NOMO-1 treated with DMSO at 0.1 percent for 48 hours (cell line): ENCODE results near the gene CTAGE4.
"Not testable (repeated sequence)": the region's sequence is repeated elsewhere in the genome, so short reads cannot be mapped to it uniquely, and the experiment has no call there.

Experiments
- DNase-seq: peaks from one replicate; lab custom pipeline; 2025; ENCODE audit not compliant: unreplicated experiment; lab: John Stamatoyannopoulos, UW

Gene CTAGE4

DNA sequence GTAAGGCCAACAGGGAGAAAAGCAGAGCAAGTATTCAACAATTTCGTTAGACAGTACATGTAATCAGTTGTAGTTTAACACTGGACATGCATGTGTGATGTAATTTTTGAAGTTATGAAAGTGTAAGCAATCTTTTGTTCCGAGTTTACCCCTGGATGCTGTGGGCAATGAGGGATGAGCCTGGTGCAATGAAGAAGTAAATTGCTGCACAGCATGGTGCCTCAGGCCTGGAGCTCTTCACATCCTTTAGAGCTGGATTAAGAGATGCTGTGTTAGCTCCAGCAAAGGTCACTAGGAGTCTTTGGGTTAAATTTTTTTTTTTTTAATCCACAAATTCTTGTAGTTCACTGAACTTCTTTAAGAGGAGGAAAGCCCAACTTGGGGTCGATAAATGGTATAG, 19.8 kb downstream of the CTAGE4 start:
- not testable (repeated sequence) for DNase-seq

DNA sequence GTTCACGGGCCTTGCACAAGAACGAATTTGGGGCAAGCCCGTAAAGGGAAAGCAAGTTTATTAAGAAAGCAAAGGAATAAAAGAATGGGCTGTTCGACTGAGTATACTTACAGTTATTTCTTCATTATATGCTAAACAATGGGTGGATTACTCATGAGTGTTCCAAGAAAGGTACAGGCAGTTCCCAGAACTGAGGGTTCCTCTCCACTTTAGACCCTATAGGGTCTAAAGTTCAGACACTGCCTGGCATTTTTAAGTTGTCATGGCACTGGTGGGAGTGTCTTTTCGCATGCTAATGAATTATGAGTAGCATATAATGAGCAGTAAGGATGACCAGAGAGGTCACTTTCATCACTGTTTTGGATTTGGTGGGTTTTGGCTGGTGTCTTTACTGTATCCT, 22.0 kb downstream of the CTAGE4 start:
- not testable (repeated sequence) for DNase-seq

DNA sequence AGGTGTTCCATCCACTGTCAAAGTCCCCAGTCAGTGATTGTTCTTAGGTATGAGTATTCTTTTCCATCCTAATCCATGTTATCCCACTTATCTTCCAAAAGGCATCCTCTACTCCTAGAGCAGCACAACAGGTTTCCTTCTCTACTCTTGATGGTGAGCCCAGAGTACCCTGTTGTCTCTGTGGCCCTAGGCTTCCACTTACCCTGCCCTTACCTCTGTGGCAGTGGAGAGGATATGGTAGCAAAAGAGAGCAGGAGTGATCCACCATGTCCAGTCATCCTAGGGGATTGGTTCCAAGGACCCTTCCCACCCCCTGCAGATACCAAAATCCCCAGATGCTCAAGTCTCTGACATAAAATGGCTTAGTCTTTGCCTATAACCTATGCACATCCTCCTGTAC, 33.9 kb downstream of the CTAGE4 start:
- DNase-seq: not testable (repeated sequence)

- not testable (repeated sequence) for DNase-seq
Measured at GRCh38 chr7:144218581-144218980, 35.3 kb downstream of the CTAGE4 start.

DNA sequence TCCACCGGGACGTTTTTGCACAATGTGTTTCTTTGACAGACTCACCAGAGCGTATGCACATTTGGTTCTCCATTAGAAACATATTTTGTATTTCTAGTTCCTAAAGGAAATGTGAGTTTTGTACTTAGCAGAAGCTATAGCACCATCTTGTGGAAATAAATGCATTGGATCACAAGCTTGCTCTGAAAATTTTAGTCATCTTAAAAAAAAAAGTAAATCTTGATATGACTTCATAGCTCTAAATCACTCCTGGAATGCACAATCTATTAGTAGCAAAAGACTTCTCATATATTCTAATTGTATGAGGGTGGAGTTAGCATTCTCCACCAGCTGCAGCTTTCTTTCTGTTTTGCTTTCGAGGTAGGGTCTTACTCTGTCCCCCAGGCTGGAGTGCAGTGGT, 35.9 kb downstream of the CTAGE4 start:
- DNase-seq: not testable (repeated sequence)

- not testable (repeated sequence) for DNase-seq
Measured at GRCh38 chr7:144220531-144220930, 37.3 kb downstream of the CTAGE4 start.

GRCh38 chr7:144223675-144224074, 40.4 kb downstream of the CTAGE4 start:
- not testable (repeated sequence) for DNase-seq

DNA sequence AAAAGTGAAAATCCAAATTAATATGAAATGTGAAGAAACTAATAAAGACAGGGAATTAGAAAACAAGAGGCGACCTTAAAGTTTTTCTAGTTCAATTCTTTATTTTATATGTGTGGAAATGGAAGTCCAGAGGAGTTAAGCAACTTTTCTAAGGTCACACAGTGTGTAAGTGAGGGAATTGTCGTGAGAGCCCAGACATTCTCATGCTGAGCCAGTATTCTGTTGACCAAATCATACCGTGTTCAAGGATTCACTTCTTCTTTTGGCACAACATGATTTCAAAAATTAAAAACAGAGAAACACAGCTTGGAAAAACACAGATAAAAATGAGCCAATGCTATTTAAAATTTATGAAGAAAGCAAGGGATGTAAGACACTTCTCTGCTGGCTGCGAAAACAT, 43.6 kb downstream of the CTAGE4 start:
- not testable (repeated sequence) for DNase-seq

DNA sequence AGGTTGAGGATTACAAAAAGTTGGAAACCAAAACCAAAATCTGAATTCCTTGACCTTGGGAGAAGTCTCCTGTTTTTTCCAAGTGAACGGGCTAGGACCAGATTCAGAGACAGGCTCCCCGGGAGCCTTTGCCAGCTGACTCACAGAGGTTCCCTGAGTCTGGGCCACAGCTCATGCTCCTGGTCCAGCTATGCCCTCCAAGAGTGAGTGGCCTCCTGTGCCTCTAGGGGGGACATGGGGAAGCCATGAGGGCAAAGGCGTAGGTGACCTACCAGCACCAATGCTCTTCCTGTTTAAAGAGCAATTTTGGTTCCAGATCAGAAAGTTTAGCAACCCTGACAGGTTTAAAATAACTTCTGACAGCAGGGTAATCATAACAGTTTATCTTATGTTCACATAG, 45.5 kb downstream of the CTAGE4 start:
- not testable (repeated sequence) for DNase-seq

- DNase-seq: not testable (repeated sequence)
Measured at GRCh38 chr7:144231027-144231426, 47.8 kb downstream of the CTAGE4 start.

GRCh38 chr7:144233039-144233438, 49.8 kb downstream of the CTAGE4 start:
- not testable (repeated sequence) for DNase-seq
